Activated CD8-positive, alpha-beta memory T cell treated with anti-CD3 and anti-CD28 coated beads, Interleukin-2, amount 50 U/mL, for 24 hours (primary cell): ENCODE data around the gene NOTUM.

Source experiments
- DNase-seq: peaks from one replicate; pipeline ENCODE4 v3.0.0-alpha.2; 2020; ENCODE audit errors: extremely low read depth

The NOTUM gene

GRCh38 chr17:81909966-81910839 is 50.8 kb downstream of the NOTUM start:
- DNase-seq, result no peak

GRCh38 chr17:81909231-81909630 is 51.8 kb downstream of the NOTUM start:
- no peak for DNase-seq

GRCh38 chr17:81908793-81909192 is 52.2 kb downstream of the NOTUM start:
- no peak for DNase-seq

- DNase-seq, result no peak
These were observed 53.5 kb downstream of the NOTUM start for GRCh38 chr17:81907219-81908145.

- DNase-seq, result no peak
These were observed 54.3 kb downstream of the NOTUM start for GRCh38 chr17:81906476-81907218.

GRCh38 chr17:81905993-81906392 is 55.0 kb downstream of the NOTUM start:
- no peak for DNase-seq

GRCh38 chr17:81905424-81905875 is 55.5 kb downstream of the NOTUM start:
- DNase-seq, result no peak

GRCh38 chr17:81904600-81905423 is 56.2 kb downstream of the NOTUM start:
- no peak for DNase-seq

- DNase-seq, result no peak
These were observed 56.9 kb downstream of the NOTUM start for GRCh38 chr17:81903896-81904599.

- DNase-seq, result no peak
These were observed 57.6 kb downstream of the NOTUM start for GRCh38 chr17:81903415-81903831.

- no peak for DNase-seq
These were observed 58.2 kb downstream of the NOTUM start for GRCh38 chr17:81902653-81903414.
